Activated CD8-positive, alpha-beta T cell treated with anti-CD3 and anti-CD28 coated beads, Interleukin-2, amount 10 ng/mL, durations not matched to agents 7 days and 5 days (primary cell): ENCODE results near the gene TMEM87B. TPM values are rescaled to one million over a fixed set of nuclear protein-coding genes. Genes with fewer than 3 reads are reported as not detected.

Source experiments
- ATAC-seq: fragments of 150-1000 bp; cut with Tn5 transposase; one replicate; pipeline ENCODE4 v1.10.0; 2021; ENCODE audit warnings: moderate library complexity
- CTCF ChIA-PET: fragments of 350-600 bp; sonication (Branson Sonifier 250); formaldehyde crosslinking; loops from one replicate; lab custom pipeline; 2021; ENCODE audit warnings: antibody characterized with exemption; lab: Charles Lee
- POLR2A ChIA-PET: fragments of 350-600 bp; sonication (Branson Sonifier 250); formaldehyde crosslinking; loops from one replicate; lab custom pipeline; 2021; ENCODE audit warnings: antibody characterized with exemption; lab: Charles Lee
- DNase-seq: peaks from one replicate; pipeline ENCODE4 v3.0.0-alpha.2; 2020
- H3K27ac Mint-ChIP-seq: one replicate; pipeline ENCODE4 v1.8.0; 2021; ENCODE audit warnings: mild to moderate bottlenecking, mixed read lengths
- H3K27me3 Mint-ChIP-seq: one replicate; pipeline ENCODE4 v1.8.0; 2021; ENCODE audit warnings: low read depth, mixed read lengths
- H3K36me3 Mint-ChIP-seq: one replicate; pipeline ENCODE4 v1.8.0; 2021; ENCODE audit warnings: low read depth, mixed read lengths
- H3K4me1 Mint-ChIP-seq: one replicate; pipeline ENCODE4 v1.8.0; 2021; ENCODE audit warnings: low read depth, mixed read lengths
- H3K4me3 Mint-ChIP-seq: one replicate; pipeline ENCODE4 v1.8.0; 2021; ENCODE audit warnings: mild to moderate bottlenecking, mixed read lengths
- H3K9me3 Mint-ChIP-seq: one replicate; pipeline ENCODE4 v1.8.0; 2022; ENCODE audit warnings: mixed read lengths; ENCODE audit not compliant: insufficient read depth
- total RNA-seq, 2 experiments: library from RNA; stranded (reverse); gene quantifications; one replicate each; pipeline ENCODE4 v1.2.3, GENCODE V29; 2021

Gene TMEM87B
- total RNA-seq, 2 experiments from 2014 or later, result 18.6 to 19.9 TPM

GRCh38 chr2:112147382-112148168 is 92.5 kb downstream of the TMEM87B start:
- POLR2A ChIA-PET, result no interaction called here

GRCh38 chr2:112148477-112148876 is 93.4 kb downstream of the TMEM87B start:
- no peaks in the 10 kb centered on the region for H3K9me3 Mint-ChIP-seq
- ChIA-PET POLR2A (interaction anchor here (0.6 kb wide), 1 partner anchor 11 kb away, joined by 3 read pairs; no protein-coding TSS in a partner anchor), CTCF (no interaction called here)
- no peak overlapping the region for H3K27ac Mint-ChIP-seq
- DNase-seq, result no peak
- H3K4me1 Mint-ChIP-seq, result no peaks in the 10 kb centered on the region
- no peak for ATAC-seq
- no peak overlapping the region for H3K4me3 Mint-ChIP-seq
- H3K36me3 Mint-ChIP-seq, result no peaks in the 10 kb centered on the region
- H3K27me3 Mint-ChIP-seq, result peaks cover 17% of the 10 kb centered on the region

More at GRCh38 chr2:112147382-112148168, 92.5 kb downstream of the TMEM87B start:
- H3K4me3 Mint-ChIP-seq, result no peak overlapping the region
- H3K36me3 Mint-ChIP-seq, result no peaks in the 10 kb centered on the region
- ATAC-seq (no peak), DNase-seq (no peak)
- H3K9me3 Mint-ChIP-seq, result no peaks in the 10 kb centered on the region
- H3K4me1 Mint-ChIP-seq, result no peaks in the 10 kb centered on the region
- CTCF ChIA-PET, result interaction anchor here (0.9 kb wide), 1 partner anchor 26 kb away, joined by 3 read pairs; no protein-coding TSS in a partner anchor
- H3K27ac Mint-ChIP-seq, result no peak overlapping the region
- H3K27me3 Mint-ChIP-seq, result peaks cover 19% of the 10 kb centered on the region

GRCh38 chr2:112149194-112149593 is 94.1 kb downstream of the TMEM87B start:
- H3K27me3 Mint-ChIP-seq, result peaks cover 14% of the 10 kb centered on the region
- CTCF ChIA-PET, result no interaction called here
- POLR2A ChIA-PET, result no interaction called here
- H3K4me3 Mint-ChIP-seq, result no peak overlapping the region
- DNase-seq (no peak), ATAC-seq (no peak)
- peaks cover 2% of the 10 kb centered on the region for H3K4me1 Mint-ChIP-seq
- no peaks in the 10 kb centered on the region for H3K36me3 Mint-ChIP-seq
- no peaks in the 10 kb centered on the region for H3K9me3 Mint-ChIP-seq
- no peak overlapping the region for H3K27ac Mint-ChIP-seq

GRCh38 chr2:112149866-112150435 is 94.9 kb downstream of the TMEM87B start:
- Mint-ChIP-seq H3K36me3 (no peaks in the 10 kb centered on the region), H3K9me3 (no peaks in the 10 kb centered on the region), H3K4me3 (no peak overlapping the region), H3K4me1 (peaks cover 9% of the 10 kb centered on the region), H3K27ac (no peak overlapping the region), H3K27me3 (peaks cover 14% of the 10 kb centered on the region)
- POLR2A ChIA-PET, result no interaction called here
- CTCF ChIA-PET, result no interaction called here
- no peak for DNase-seq
- no peak for ATAC-seq

- Mint-ChIP-seq H3K4me3 (no peak overlapping the region), H3K9me3 (no peaks in the 10 kb centered on the region), H3K4me1 (peaks cover 14% of the 10 kb centered on the region), H3K36me3 (no peaks in the 10 kb centered on the region), H3K27me3 (peaks cover 14% of the 10 kb centered on the region), H3K27ac (no peak overlapping the region)
- POLR2A ChIA-PET, result no interaction called here
- no peak for DNase-seq
- no peak for ATAC-seq
- CTCF ChIA-PET, result no interaction called here
Observed at GRCh38 chr2:112150447-112150846, 95.4 kb downstream of the TMEM87B start.

GRCh38 chr2:112150851-112151250 is 95.8 kb downstream of the TMEM87B start:
- ChIA-PET POLR2A (no interaction called here), CTCF (no interaction called here)
- Mint-ChIP-seq H3K27me3 (peaks cover 14% of the 10 kb centered on the region), H3K27ac (no peak overlapping the region), H3K4me1 (peaks cover 18% of the 10 kb centered on the region), H3K36me3 (no peaks in the 10 kb centered on the region), H3K4me3 (no peak overlapping the region), H3K9me3 (no peaks in the 10 kb centered on the region)
- no peak for ATAC-seq
- DNase-seq, result no peak

- POLR2A ChIA-PET, result no interaction called here
- ATAC-seq (no peak), DNase-seq (peak; percentile 8)
- Mint-ChIP-seq H3K4me1 (peaks cover 22% of the 10 kb centered on the region), H3K4me3 (no peak overlapping the region), H3K9me3 (no peaks in the 10 kb centered on the region), H3K27me3 (peaks cover 14% of the 10 kb centered on the region), H3K27ac (peak overlapping the region; percentile 22), H3K36me3 (no peaks in the 10 kb centered on the region)
- CTCF ChIA-PET, result no interaction called here
Observed at GRCh38 chr2:112151271-112151670, 96.2 kb downstream of the TMEM87B start.

GRCh38 chr2:112151701-112152440 is 96.8 kb downstream of the TMEM87B start:
- DNase-seq (peak; percentile 14), ATAC-seq (no peak)
- POLR2A ChIA-PET, result no interaction called here
- CTCF ChIA-PET, result no interaction called here
- H3K27ac Mint-ChIP-seq, result peak overlapping the region; percentile 22
- no peaks in the 10 kb centered on the region for H3K9me3 Mint-ChIP-seq
- no peaks in the 10 kb centered on the region for H3K36me3 Mint-ChIP-seq
- peaks cover 12% of the 10 kb centered on the region for H3K27me3 Mint-ChIP-seq
- no peak overlapping the region for H3K4me3 Mint-ChIP-seq
- H3K4me1 Mint-ChIP-seq, result peaks cover 28% of the 10 kb centered on the region

GRCh38 chr2:112152476-112153178 is 97.6 kb downstream of the TMEM87B start:
- Mint-ChIP-seq H3K4me1 (peaks cover 31% of the 10 kb centered on the region), H3K27me3 (peaks cover 4% of the 10 kb centered on the region), H3K27ac (no peak overlapping the region), H3K4me3 (no peak overlapping the region), H3K36me3 (no peaks in the 10 kb centered on the region), H3K9me3 (no peaks in the 10 kb centered on the region)
- CTCF ChIA-PET, result no interaction called here
- no peak for ATAC-seq
- POLR2A ChIA-PET, result no interaction called here
- peak; percentile 11 for DNase-seq

- CTCF ChIA-PET, result no interaction called here
- Mint-ChIP-seq H3K27me3 (peaks cover 3% of the 10 kb centered on the region), H3K27ac (no peak overlapping the region), H3K4me3 (no peak overlapping the region), H3K36me3 (no peaks in the 10 kb centered on the region), H3K9me3 (no peaks in the 10 kb centered on the region), H3K4me1 (peaks cover 31% of the 10 kb centered on the region)
- POLR2A ChIA-PET, result no interaction called here
- ATAC-seq, result no peak
- peak; percentile 16 for DNase-seq
Observed at GRCh38 chr2:112153179-112153490, 98.1 kb downstream of the TMEM87B start.

- H3K27me3 Mint-ChIP-seq, result peaks cover 2% of the 10 kb centered on the region
- peaks cover 31% of the 10 kb centered on the region for H3K4me1 Mint-ChIP-seq
- no peak overlapping the region for H3K27ac Mint-ChIP-seq
- POLR2A ChIA-PET, result no interaction called here
- CTCF ChIA-PET, result no interaction called here
- H3K4me3 Mint-ChIP-seq, result no peak overlapping the region
- DNase-seq (peak; percentile 5), ATAC-seq (no peak)
- H3K36me3 Mint-ChIP-seq, result no peaks in the 10 kb centered on the region
- no peaks in the 10 kb centered on the region for H3K9me3 Mint-ChIP-seq
Observed at GRCh38 chr2:112153501-112153900, 98.4 kb downstream of the TMEM87B start.
